SU-DHL-6 (cell line): ENCODE measurements around the gene CNTN2.

ENCODE experiments used
- H2AFZ ChIP-seq: fragments of 200-600 bp; sonication (generic); 2 replicates; pipeline ENCODE4 v1.6.1; 2014; ENCODE audit warnings: low read depth, mild to moderate bottlenecking, moderate library complexity, mixed read lengths, antibody characterized with exemption, low read length; ENCODE audit not compliant: severe bottlenecking
- H3F3A ChIP-seq: fragments of 200-600 bp; shearing (Covaris generic); 2 replicates; pipeline ENCODE4 v1.6.0; 2016; ENCODE audit warnings: antibody characterized with exemption, mild to moderate bottlenecking; ENCODE audit not compliant: insufficient read depth
- H3K27ac ChIP-seq: fragments of 200-600 bp; sonication (generic); 2 replicates; pipeline ENCODE4 v1.5.1; 2016; ENCODE audit warnings: low read depth, mild to moderate bottlenecking, low read length, moderate library complexity, mixed read lengths
- H3K27me3 ChIP-seq: fragments of 200-600 bp; sonication (generic), shearing (Covaris generic); 2 replicates; pipeline ENCODE4 v1.6.0; 2014; ENCODE audit warnings: mild to moderate bottlenecking, low read length
- H3K36me3 ChIP-seq: fragments of 200-600 bp; sonication (generic); 2 replicates; pipeline ENCODE4 v1.6.1; 2014; ENCODE audit warnings: mild to moderate bottlenecking, low read length, mixed read lengths
- H3K4me2 ChIP-seq: fragments of 300-600, 200-600 bp; shearing (Covaris generic), sonication (generic); 2 replicates; pipeline ENCODE4 v1.6.0; 2014; ENCODE audit warnings: low read length, low read depth, mild to moderate bottlenecking; ENCODE audit not compliant: poor library complexity, severe bottlenecking
- H3K4me3 ChIP-seq: fragments of 200-600 bp; sonication (generic); 2 replicates; pipeline ENCODE4 v1.5.1; 2014; ENCODE audit warnings: antibody characterized with exemption, low read length, mild to moderate bottlenecking, mixed read lengths; ENCODE audit not compliant: insufficient read depth, poor library complexity, severe bottlenecking
- H3K79me2 ChIP-seq: fragments of 200-600 bp; sonication (generic); 2 replicates; pipeline ENCODE4 v1.6.1; 2014; ENCODE audit warnings: mild to moderate bottlenecking, low read length, moderate library complexity; ENCODE audit not compliant: insufficient read depth
- H3K9ac ChIP-seq: fragments of 200-600 bp; sonication (generic); 2 replicates; pipeline ENCODE4 v1.7.0; 2014; ENCODE audit warnings: mild to moderate bottlenecking, low read length
- H3K9me2 ChIP-seq: fragments of 200-600 bp; sonication (generic); replicated peaks from 2 replicates; pipeline ENCODE4 v1.6.1; 2014; ENCODE audit warnings: low read length; ENCODE audit not compliant: insufficient read depth
- H3K9me3 ChIP-seq: fragments of 200-600 bp; sonication (generic); 2 replicates; pipeline ENCODE4 v1.6.1; 2014; ENCODE audit warnings: low read length, mixed read lengths; ENCODE audit not compliant: insufficient read depth
- H4K20me1 ChIP-seq: fragments of 200-600 bp; sonication (generic); 2 replicates; pipeline ENCODE4 v1.6.1; 2014; ENCODE audit warnings: low read depth, mild to moderate bottlenecking, antibody characterized with exemption, low read length, moderate library complexity, mixed read lengths
- CTCF ChIP-seq: fragments of 200-600 bp; sonication (generic); IDR thresholded peaks from one replicate; pipeline ENCODE4 v1.5.1; 2017; ENCODE audit warnings: antibody characterized with exemption, mild to moderate bottlenecking, low read length, moderate library complexity; ENCODE audit not compliant: insufficient read depth, poor library complexity, severe bottlenecking
- EZH2phosphoT487 ChIP-seq: fragments of 200-600 bp; sonication (generic), shearing (Covaris generic); conservative IDR thresholded peaks from 2 replicates; pipeline ENCODE4 v1.6.1; 2018; ENCODE audit warnings: mild to moderate bottlenecking, antibody characterized with exemption, low read length, moderate library complexity, mixed read lengths

Gene CNTN2

DNA sequence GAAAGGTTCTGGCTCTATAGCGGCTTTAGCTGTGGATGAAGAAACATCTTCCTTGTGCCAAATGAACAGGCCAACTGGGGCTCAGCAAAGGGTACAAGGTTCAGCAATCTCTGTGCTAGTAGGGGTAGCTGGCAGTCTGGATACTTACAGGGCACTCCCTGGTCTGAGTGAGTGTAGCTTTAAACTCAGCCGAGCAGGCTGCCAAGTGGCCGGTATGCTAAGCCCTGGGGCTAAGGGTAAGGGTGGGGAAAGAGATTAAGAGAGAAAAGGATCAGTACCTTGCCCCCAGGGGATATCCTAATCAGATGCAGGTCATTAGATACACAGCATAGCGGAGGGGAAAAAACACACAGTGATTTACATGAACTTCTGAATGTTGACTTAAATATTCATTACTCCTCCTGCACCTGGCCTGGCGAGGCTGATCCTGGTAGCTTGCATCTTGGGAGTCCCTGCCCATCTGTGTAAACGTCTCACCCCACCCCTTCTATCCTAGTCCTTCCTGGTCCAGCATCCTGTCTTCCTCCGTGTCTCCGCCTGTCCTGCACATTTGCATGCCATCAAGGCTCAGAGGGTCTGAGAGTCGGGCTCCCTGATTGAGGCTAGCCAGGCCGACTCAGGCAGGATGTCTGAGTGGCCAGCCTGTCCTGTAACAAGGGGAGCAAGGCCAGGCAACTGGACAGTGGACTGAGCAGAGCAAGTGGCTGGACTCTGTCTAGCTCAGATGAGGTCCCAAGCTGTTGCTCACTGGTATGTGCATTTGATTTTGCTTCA lies 39.5 kb upstream of the CNTN2 start:
- no peaks in the 10 kb centered on the region for H3K36me3 ChIP-seq
- no peak overlapping the region for H3K4me2 ChIP-seq
- no peaks in the 10 kb centered on the region for H3K79me2 ChIP-seq
- no peaks in the 10 kb centered on the region for H3K9me3 ChIP-seq
- H3K9ac ChIP-seq, result no peak overlapping the region
- no peak overlapping the region for H3K27ac ChIP-seq
- no peak overlapping the region for H3K4me3 ChIP-seq
- no peaks in the 10 kb centered on the region for H3K27me3 ChIP-seq
- TF ChIP-seq CTCF (no peak), EZH2phosphoT487 (no peak)
- no peaks in the 10 kb centered on the region for H3K9me2 ChIP-seq
- no peaks in the 10 kb centered on the region for H4K20me1 ChIP-seq
- no peaks in the 10 kb centered on the region for H3F3A ChIP-seq
- H2AFZ ChIP-seq, result no peak overlapping the region

GRCh38 chr1:205004351-205004750 lies 38.7 kb upstream of the CNTN2 start:
- H3K9me2 ChIP-seq, result no peaks in the 10 kb centered on the region
- no peaks in the 10 kb centered on the region for H3K36me3 ChIP-seq
- H3F3A ChIP-seq, result no peaks in the 10 kb centered on the region
- no peak overlapping the region for H3K4me2 ChIP-seq
- no peaks in the 10 kb centered on the region for H3K9me3 ChIP-seq
- H3K79me2 ChIP-seq, result no peaks in the 10 kb centered on the region
- TF ChIP-seq CTCF (no peak), EZH2phosphoT487 (no peak)
- H3K27me3 ChIP-seq, result no peaks in the 10 kb centered on the region
- no peak overlapping the region for H3K27ac ChIP-seq
- H3K4me3 ChIP-seq, result no peak overlapping the region
- no peaks in the 10 kb centered on the region for H4K20me1 ChIP-seq
- H2AFZ ChIP-seq, result no peak overlapping the region
- no peak overlapping the region for H3K9ac ChIP-seq

DNA sequence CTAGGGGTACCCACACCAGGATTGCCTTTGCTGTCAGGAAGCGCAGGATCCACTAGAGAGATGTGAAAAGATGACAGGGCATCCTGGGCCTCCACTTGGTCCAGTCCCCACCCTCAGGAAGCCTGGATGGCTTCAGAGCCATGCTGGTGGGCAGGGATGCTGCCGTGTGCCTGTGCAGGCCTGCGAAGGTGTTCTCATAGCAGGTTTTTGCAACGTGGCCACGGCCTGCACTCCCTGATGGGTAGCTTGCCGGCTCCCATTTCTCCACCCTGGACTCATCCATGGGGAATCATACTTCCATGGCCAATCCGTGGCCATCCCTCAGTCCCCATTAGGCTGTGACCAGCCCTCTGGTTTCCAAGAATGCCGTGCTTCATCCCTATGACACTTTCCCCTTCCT lies 34.1 kb upstream of the CNTN2 start:
- Histone ChIP-seq H4K20me1 (no peaks in the 10 kb centered on the region), H3K36me3 (no peaks in the 10 kb centered on the region), H3K9me2 (no peaks in the 10 kb centered on the region), H3K9ac (no peak overlapping the region), H3K4me2 (no peak overlapping the region), H3K27ac (no peak overlapping the region), H3K79me2 (no peaks in the 10 kb centered on the region), H3K27me3 (no peaks in the 10 kb centered on the region), H2AFZ (no peak overlapping the region), H3F3A (no peaks in the 10 kb centered on the region), H3K9me3 (no peaks in the 10 kb centered on the region), H3K4me3 (no peak overlapping the region)
- no peak for TF ChIP-seq CTCF
- no peak for TF ChIP-seq EZH2phosphoT487
